ENCODE data around the gene LAMP1.
A peak's percentile ranks its signal among the peaks of the same experiment; 100 is the strongest.
"Not testable (repeated sequence)": the region's sequence is repeated elsewhere in the genome, so short reads cannot be mapped to it uniquely, and the experiment has no call there.

The LAMP1 gene

GRCh38 chr13:113296823-113297369 is at the start of gene LAMP1:
LAMP1 (plus strand) TSS chr13:113297239; CDS start chr13:113297435, 196 bp downstream.
- DNase-seq (ENCODE audit: low spot score), result peak; percentile 92

GRCh38 chr13:113252516-113253095 is 44.4 kb upstream of the LAMP1 start:
- DNase-seq (ENCODE audit: low spot score), result no peak

GRCh38 chr13:113257908-113258307 is 39.1 kb upstream of the LAMP1 start:
- not testable (repeated sequence) for DNase-seq (ENCODE audit: low spot score)

- DNase-seq (ENCODE audit: low spot score), result peak; percentile 8
Measured at GRCh38 chr13:113258321-113259054, 38.6 kb upstream of the LAMP1 start.

- no peak for DNase-seq (ENCODE audit: low spot score)
Measured at GRCh38 chr13:113260996-113261395, 36.0 kb upstream of the LAMP1 start.

- DNase-seq (ENCODE audit: low spot score), result not testable (repeated sequence)
Measured at GRCh38 chr13:113263016-113263415, 34.0 kb upstream of the LAMP1 start.

GRCh38 chr13:113267642-113268405 is 29.2 kb upstream of the LAMP1 start:
- DNase-seq (ENCODE audit: low spot score), result no peak

- no peak for DNase-seq (ENCODE audit: low spot score)
Measured at GRCh38 chr13:113272031-113272430, 25.0 kb upstream of the LAMP1 start.

- DNase-seq (ENCODE audit: low spot score), result no peak
Measured at GRCh38 chr13:113272701-113273181, 24.3 kb upstream of the LAMP1 start.

GRCh38 chr13:113273321-113273720 is 23.7 kb upstream of the LAMP1 start:
- no peak for DNase-seq (ENCODE audit: low spot score)

GRCh38 chr13:113273851-113274590 is 23.0 kb upstream of the LAMP1 start:
- no peak for DNase-seq (ENCODE audit: low spot score)

- no peak for DNase-seq (ENCODE audit: low spot score)
Measured at GRCh38 chr13:113274721-113275120, 22.3 kb upstream of the LAMP1 start.

GRCh38 chr13:113275387-113275786 is 21.7 kb upstream of the LAMP1 start:
- DNase-seq (ENCODE audit: low spot score), result no peak

GRCh38 chr13:113280126-113280525 is 16.9 kb upstream of the LAMP1 start:
- no peak for DNase-seq (ENCODE audit: low spot score)

- no peak for DNase-seq (ENCODE audit: low spot score)
Measured at GRCh38 chr13:113283904-113284303, 13.1 kb upstream of the LAMP1 start.

- no peak for DNase-seq (ENCODE audit: low spot score)
Measured at GRCh38 chr13:113288880-113289279, 8.2 kb upstream of the LAMP1 start.

GRCh38 chr13:113291129-113291528 is 5.9 kb upstream of the LAMP1 start:
- DNase-seq (ENCODE audit: low spot score), result no peak

GRCh38 chr13:113292021-113292862 is 4.8 kb upstream of the LAMP1 start:
- no peak for DNase-seq (ENCODE audit: low spot score)

GRCh38 chr13:113293686-113294085 is 3.4 kb upstream of the LAMP1 start:
- DNase-seq (ENCODE audit: low spot score), result no peak

GRCh38 chr13:113295776-113296175 is 1.3 kb upstream of the LAMP1 start:
- no peak for DNase-seq (ENCODE audit: low spot score)
